ENCODE data around the gene TRIM47.

The TRIM47 gene

GRCh38 chr17:75922963-75923874 is 44.8 kb upstream of the TRIM47 start:
- TF ChIP-seq CTCF (IDR thresholded peaks at IDR 0.05; ENCODE audit: insufficient read depth, low read length, missing control alignments), result no peak
- CTCF ChIA-PET, result no interaction called here
- POLR2A ChIA-PET, result no interaction called here
- DNase-seq (ENCODE audit: low read depth, low spot score), result no peak
- no peak overlapping the region for H3K4me3 ChIP-seq (ENCODE audit: low read depth, low read length)

- H3K4me3 ChIP-seq (ENCODE audit: low read depth, low read length), result no peak overlapping the region
- no peak for TF ChIP-seq CTCF (IDR thresholded peaks at IDR 0.05; ENCODE audit: insufficient read depth, low read length, missing control alignments)
- ChIA-PET POLR2A (no interaction called here), CTCF (interaction anchor here (0.9 to 1.0 kb wide), 2 partner anchors 14 to 80 kb away, joined by 3 read pairs; no protein-coding TSS in a partner anchor)
- DNase-seq (ENCODE audit: low read depth, low spot score), result no peak
These were observed 44.0 kb upstream of the TRIM47 start for GRCh38 chr17:75922173-75922961.

- H3K4me3 ChIP-seq (ENCODE audit: low read depth, low read length), result no peak overlapping the region
- POLR2A ChIA-PET, result no interaction called here
- TF ChIP-seq CTCF (IDR thresholded peaks at IDR 0.05; ENCODE audit: insufficient read depth, low read length, missing control alignments), result no peak
- no peak for DNase-seq (ENCODE audit: low read depth, low spot score)
- CTCF ChIA-PET, result interaction anchor here (0.9 to 1.0 kb wide), 2 partner anchors 13 to 81 kb away, joined by 3 read pairs; no protein-coding TSS in a partner anchor
These were observed 43.2 kb upstream of the TRIM47 start for GRCh38 chr17:75921596-75921995.

GRCh38 chr17:75920045-75920560 is 41.7 kb upstream of the TRIM47 start:
- no peak for TF ChIP-seq CTCF (IDR thresholded peaks at IDR 0.05; ENCODE audit: insufficient read depth, low read length, missing control alignments)
- CTCF ChIA-PET, result interaction anchor here (1.1 to 6.3 kb wide), 2 partner anchors 9 to 15 kb away, joined by 3 to 30 read pairs; partner anchors contain the start of gene MRPL38
- POLR2A ChIA-PET, result no interaction called here
- H3K4me3 ChIP-seq (ENCODE audit: low read depth, low read length), result no peak overlapping the region
- DNase-seq (ENCODE audit: low read depth, low spot score), result no peak

GRCh38 chr17:75919611-75920010 is 41.2 kb upstream of the TRIM47 start:
- no peak overlapping the region for H3K4me3 ChIP-seq (ENCODE audit: low read depth, low read length)
- ChIA-PET POLR2A (no interaction called here), CTCF (interaction anchor here (1.1 to 6.3 kb wide), 3 partner anchors 8 to 14 kb away, joined by 3 to 30 read pairs (median 5); partner anchors contain the start of gene MRPL38)
- no peak for DNase-seq (ENCODE audit: low read depth, low spot score)
- TF ChIP-seq CTCF (IDR thresholded peaks at IDR 0.05; ENCODE audit: insufficient read depth, low read length, missing control alignments), result no peak

Data from AG04449 (cell line).